PC-3 (cell line): Measurements from ENCODE around the gene THADA. TPM values are rescaled to one million over a fixed set of nuclear protein-coding genes. Genes with fewer than 3 reads are reported as not detected.
"Not testable (repeated sequence)": the region's sequence is repeated elsewhere in the genome, so short reads cannot be mapped to it uniquely, and the experiment has no call there.

Source experiments
- ATAC-seq: fragments of 200-7000 bp; cut with Tn5 transposase; 2 replicates; pipeline ENCODE4 v1.9.1; 2020; ENCODE audit warnings: mild to moderate bottlenecking, moderate library complexity
- BruUV-seq: library from RNA; stranded (reverse); fragments of 400-500 nt; replicated peaks from 2 replicates; lab custom pipeline; 2021; lab: Mats Ljungman, UMichigan
- CTCF ChIA-PET: fragments of 300-600 bp; sonication (Branson Sonifier 250); formaldehyde crosslinking; loops from one replicate; lab custom pipeline; 2022; ENCODE audit warnings: antibody characterized with exemption; lab: Charles Lee
- POLR2A ChIA-PET: fragments of 300-600 bp; sonication (Branson Sonifier 250); formaldehyde crosslinking; loops from one replicate; lab custom pipeline; 2022; ENCODE audit warnings: antibody characterized with exemption; ENCODE audit not compliant: unreplicated experiment; lab: Charles Lee
- DNase-seq: peaks from one replicate; pipeline ENCODE4 v3.0.0-alpha.2; 2015
- H2AFZ ChIP-seq: fragments of 300-600 bp; sonication (generic); 2 replicates; pipeline ENCODE4 v1.6.0; 2016; ENCODE audit warnings: antibody characterized with exemption, low read length
- H3F3A ChIP-seq: fragments of 300-600 bp; sonication (generic); one replicate; pipeline ENCODE4 v1.6.0; 2017; ENCODE audit warnings: antibody characterized with exemption, low read length, control low read depth, mild to moderate bottlenecking; ENCODE audit not compliant: unreplicated experiment
- H3K27ac ChIP-seq: fragments of 300-600 bp; sonication (generic); 2 replicates; pipeline ENCODE4 v1.5.1; 2016; ENCODE audit warnings: mild to moderate bottlenecking, low read length
- H3K27me3 ChIP-seq: fragments of 300-600 bp; sonication (generic); 2 replicates; pipeline ENCODE4 v1.6.1; 2016; ENCODE audit warnings: low read length, mixed read lengths
- H3K36me3 ChIP-seq: fragments of 300-600 bp; sonication (generic); 2 replicates; pipeline ENCODE4 v1.6.1; 2016; ENCODE audit warnings: low read depth, mixed run types, low read length, mixed read lengths
- H3K4me1 ChIP-seq: fragments of 300-600 bp; sonication (generic); 2 replicates; pipeline ENCODE4 v1.5.1; 2016; ENCODE audit warnings: low read length; ENCODE audit not compliant: insufficient read depth
- H3K4me2 ChIP-seq: fragments of 300-600 bp; sonication (generic); 2 replicates; pipeline ENCODE4 v1.6.0; 2016; ENCODE audit warnings: low read length
- H3K4me3 ChIP-seq: fragments of 300-600 bp; sonication (generic); 2 replicates; pipeline ENCODE4 v1.5.1; 2016; ENCODE audit warnings: mild to moderate bottlenecking, low read length, mixed read lengths
- H3K79me2 ChIP-seq: fragments of 300-600 bp; sonication (generic); 2 replicates; pipeline ENCODE4 v1.6.1; 2017; ENCODE audit warnings: low read length, mixed read lengths
- H3K9ac ChIP-seq: fragments of 300-600 bp; sonication (generic); 2 replicates; pipeline ENCODE4 v1.6.0; 2016; ENCODE audit warnings: mild to moderate bottlenecking, low read length
- H3K9me2 ChIP-seq: fragments of 300-600 bp; sonication (generic); replicated peaks from 2 replicates; pipeline ENCODE4 v1.6.1; 2016; ENCODE audit warnings: mixed run types, low read length, mixed read lengths
- H3K9me3 ChIP-seq: fragments of 300-600 bp; sonication (generic); 2 replicates; pipeline ENCODE4 v1.6.1; 2016; ENCODE audit warnings: low read length, mixed read lengths
- H4K20me1 ChIP-seq: fragments of 300-600 bp; sonication (generic); 2 replicates; pipeline ENCODE4 v1.6.1; 2016; ENCODE audit warnings: low read length, mixed read lengths
- CTCF ChIP-seq: fragments of 300-600 bp; sonication (generic); conservative IDR thresholded peaks from 2 replicates; pipeline ENCODE4 v1.5.1; 2017; ENCODE audit warnings: antibody characterized with exemption, low read depth, mild to moderate bottlenecking, low read length
- EZH2 ChIP-seq: fragments of 300-600 bp; sonication (generic); IDR thresholded peaks from one replicate; pipeline ENCODE4 v1.6.1; 2017; ENCODE audit warnings: antibody characterized with exemption, mild to moderate bottlenecking, low read length; ENCODE audit not compliant: unreplicated experiment
- EZH2phosphoT487 ChIP-seq: fragments of 300-600 bp; sonication (generic); IDR thresholded peaks from 2 replicates; pipeline ENCODE4 v1.6.1; 2018; ENCODE audit warnings: mild to moderate bottlenecking, antibody characterized with exemption, low read length, borderline replicate concordance
- intact Hi-C: fragments of 100-400 bp; cut with micrococcal nuclease; formaldehyde crosslinking; loops from 2 replicates; pipeline ENCODE4 v1.9.0; 2023
- total RNA-seq: library from RNA; depleted of rRNA; stranded (reverse); fragments of >200 nt; gene quantifications from 2 replicates; pipeline ENCODE4 v1.2.3, GENCODE V29; 2014

The THADA gene
- total RNA-seq, 1 experiment from 2014 or later: 33.6 TPM

GRCh38 chr2:43604674-43605073, 8.8 kb upstream of the THADA start:
- no peak overlapping the region for H2AFZ ChIP-seq
- DNase-seq: no peak
- no TSS peak for BruUV-seq
- ChIA-PET CTCF (interaction anchor here (1.1 to 1.2 kb wide), 2 partner anchors 8 to 63 kb away, joined by 3 to 5 read pairs; no protein-coding TSS in a partner anchor), POLR2A (interaction anchor here (0.7 to 1.1 kb wide), 2 partner anchors 9 to 290 kb away, joined by 4 to 16 read pairs; partner anchors contain the start of gene THADA)
- no peaks in the 10 kb centered on the region for H3K79me2 ChIP-seq
- TF ChIP-seq EZH2 (no peak), CTCF (no peak), EZH2phosphoT487 (no peak)
- H3K9me3 ChIP-seq: no peaks in the 10 kb centered on the region
- ATAC-seq: no peak
- H3K4me2 ChIP-seq: no peak overlapping the region
- intact Hi-C loops: loop anchor here (5.0 kb wide), 1 partner anchor 777 kb away; no protein-coding TSS in a partner anchor
- H3K27ac ChIP-seq: no peak overlapping the region
- no peak overlapping the region for H3K9ac ChIP-seq
- no peaks in the 10 kb centered on the region for H3K36me3 ChIP-seq
- no peak overlapping the region for H3K4me3 ChIP-seq
- H4K20me1 ChIP-seq: no peaks in the 10 kb centered on the region
- no peaks in the 10 kb centered on the region for H3K4me1 ChIP-seq
- no peaks in the 10 kb centered on the region for H3K9me2 ChIP-seq
- H3F3A ChIP-seq: no peaks in the 10 kb centered on the region
- H3K27me3 ChIP-seq: no peaks in the 10 kb centered on the region

- H2AFZ ChIP-seq, H3K4me2 ChIP-seq, H3K36me3 ChIP-seq, H3K27ac ChIP-seq, BruUV-seq, H3K4me1 ChIP-seq, CTCF ChIA-PET, H3K9me2 ChIP-seq, H3K9ac ChIP-seq, H3K27me3 ChIP-seq, H4K20me1 ChIP-seq, H3K79me2 ChIP-seq, H3K9me3 ChIP-seq, POLR2A ChIA-PET, H3K4me3 ChIP-seq, ATAC-seq, H3F3A ChIP-seq, intact Hi-C loops, DNase-seq: not testable (repeated sequence)
Observed at GRCh38 chr2:43600596-43600995, 4.8 kb upstream of the THADA start.

DNA sequence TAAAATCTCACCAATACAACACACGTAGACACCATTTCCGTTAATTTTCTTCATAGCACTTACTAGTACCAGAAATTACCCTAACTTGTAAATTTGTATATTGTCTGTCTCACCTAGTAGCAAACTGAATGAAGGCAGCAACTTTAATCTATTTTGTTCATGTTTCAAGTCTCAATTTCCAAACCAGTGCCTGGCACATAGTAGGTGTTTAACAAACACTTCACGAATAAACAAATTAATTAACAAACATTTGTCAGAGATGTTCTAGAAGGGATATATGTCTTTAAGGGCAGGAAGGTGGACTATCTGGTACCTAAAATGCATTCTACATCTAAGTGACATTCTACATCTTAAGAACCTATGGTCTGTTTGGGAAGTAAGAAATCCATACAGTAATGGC, 963 bp downstream of the THADA start:
- Histone ChIP-seq H3K4me3 (peak overlapping the region; percentile 81), H3K36me3 (peaks cover 10% of the 10 kb centered on the region), H3K27ac (no peak overlapping the region), H3F3A (no peaks in the 10 kb centered on the region), H3K9ac (peak overlapping the region; percentile 96), H3K79me2 (peaks cover 38% of the 10 kb centered on the region), H4K20me1 (no peaks in the 10 kb centered on the region), H3K4me2 (peak overlapping the region; percentile 98), H3K9me2 (no peaks in the 10 kb centered on the region), H2AFZ (peak overlapping the region; percentile 59; the same call in 1 of the 2 replicates), H3K27me3 (no peaks in the 10 kb centered on the region), H3K9me3 (no peaks in the 10 kb centered on the region), H3K4me1 (peaks cover 15% of the 10 kb centered on the region)
- no TSS peak for BruUV-seq
- intact Hi-C loops: no loop called here
- ChIA-PET POLR2A (no interaction called here), CTCF (no interaction called here)
- ATAC-seq (no peak), DNase-seq (no peak)
- no peak for TF ChIP-seq EZH2
- no peak for TF ChIP-seq EZH2phosphoT487
- no peak for TF ChIP-seq CTCF
